SU-DHL-6 (cell line): Measurements from ENCODE around the gene SDC1.
"Not testable (repeated sequence)": the region's sequence is repeated elsewhere in the genome, so short reads cannot be mapped to it uniquely, and the experiment has no call there.

ENCODE experiments used
- H2AFZ ChIP-seq: fragments of 200-600 bp; sonication (generic); 2 replicates; pipeline ENCODE4 v1.6.1; 2014; ENCODE audit warnings: low read depth, mild to moderate bottlenecking, moderate library complexity, mixed read lengths, antibody characterized with exemption, low read length; ENCODE audit not compliant: severe bottlenecking
- H3F3A ChIP-seq: fragments of 200-600 bp; shearing (Covaris generic); 2 replicates; pipeline ENCODE4 v1.6.0; 2016; ENCODE audit warnings: antibody characterized with exemption, mild to moderate bottlenecking; ENCODE audit not compliant: insufficient read depth
- H3K27ac ChIP-seq: fragments of 200-600 bp; sonication (generic); 2 replicates; pipeline ENCODE4 v1.5.1; 2016; ENCODE audit warnings: low read depth, mild to moderate bottlenecking, low read length, moderate library complexity, mixed read lengths
- H3K27me3 ChIP-seq: fragments of 200-600 bp; sonication (generic), shearing (Covaris generic); 2 replicates; pipeline ENCODE4 v1.6.0; 2014; ENCODE audit warnings: mild to moderate bottlenecking, low read length
- H3K36me3 ChIP-seq: fragments of 200-600 bp; sonication (generic); 2 replicates; pipeline ENCODE4 v1.6.1; 2014; ENCODE audit warnings: mild to moderate bottlenecking, low read length, mixed read lengths
- H3K4me2 ChIP-seq: fragments of 300-600, 200-600 bp; shearing (Covaris generic), sonication (generic); 2 replicates; pipeline ENCODE4 v1.6.0; 2014; ENCODE audit warnings: low read length, low read depth, mild to moderate bottlenecking; ENCODE audit not compliant: poor library complexity, severe bottlenecking
- H3K4me3 ChIP-seq: fragments of 200-600 bp; sonication (generic); 2 replicates; pipeline ENCODE4 v1.5.1; 2014; ENCODE audit warnings: antibody characterized with exemption, low read length, mild to moderate bottlenecking, mixed read lengths; ENCODE audit not compliant: insufficient read depth, poor library complexity, severe bottlenecking
- H3K79me2 ChIP-seq: fragments of 200-600 bp; sonication (generic); 2 replicates; pipeline ENCODE4 v1.6.1; 2014; ENCODE audit warnings: mild to moderate bottlenecking, low read length, moderate library complexity; ENCODE audit not compliant: insufficient read depth
- H3K9ac ChIP-seq: fragments of 200-600 bp; sonication (generic); 2 replicates; pipeline ENCODE4 v1.7.0; 2014; ENCODE audit warnings: mild to moderate bottlenecking, low read length
- H3K9me2 ChIP-seq: fragments of 200-600 bp; sonication (generic); replicated peaks from 2 replicates; pipeline ENCODE4 v1.6.1; 2014; ENCODE audit warnings: low read length; ENCODE audit not compliant: insufficient read depth
- H3K9me3 ChIP-seq: fragments of 200-600 bp; sonication (generic); 2 replicates; pipeline ENCODE4 v1.6.1; 2014; ENCODE audit warnings: low read length, mixed read lengths; ENCODE audit not compliant: insufficient read depth
- H4K20me1 ChIP-seq: fragments of 200-600 bp; sonication (generic); 2 replicates; pipeline ENCODE4 v1.6.1; 2014; ENCODE audit warnings: low read depth, mild to moderate bottlenecking, antibody characterized with exemption, low read length, moderate library complexity, mixed read lengths
- CTCF ChIP-seq: fragments of 200-600 bp; sonication (generic); IDR thresholded peaks from one replicate; pipeline ENCODE4 v1.5.1; 2017; ENCODE audit warnings: antibody characterized with exemption, mild to moderate bottlenecking, low read length, moderate library complexity; ENCODE audit not compliant: insufficient read depth, poor library complexity, severe bottlenecking
- EZH2phosphoT487 ChIP-seq: fragments of 200-600 bp; sonication (generic), shearing (Covaris generic); conservative IDR thresholded peaks from 2 replicates; pipeline ENCODE4 v1.6.1; 2018; ENCODE audit warnings: mild to moderate bottlenecking, antibody characterized with exemption, low read length, moderate library complexity, mixed read lengths

The SDC1 gene

DNA sequence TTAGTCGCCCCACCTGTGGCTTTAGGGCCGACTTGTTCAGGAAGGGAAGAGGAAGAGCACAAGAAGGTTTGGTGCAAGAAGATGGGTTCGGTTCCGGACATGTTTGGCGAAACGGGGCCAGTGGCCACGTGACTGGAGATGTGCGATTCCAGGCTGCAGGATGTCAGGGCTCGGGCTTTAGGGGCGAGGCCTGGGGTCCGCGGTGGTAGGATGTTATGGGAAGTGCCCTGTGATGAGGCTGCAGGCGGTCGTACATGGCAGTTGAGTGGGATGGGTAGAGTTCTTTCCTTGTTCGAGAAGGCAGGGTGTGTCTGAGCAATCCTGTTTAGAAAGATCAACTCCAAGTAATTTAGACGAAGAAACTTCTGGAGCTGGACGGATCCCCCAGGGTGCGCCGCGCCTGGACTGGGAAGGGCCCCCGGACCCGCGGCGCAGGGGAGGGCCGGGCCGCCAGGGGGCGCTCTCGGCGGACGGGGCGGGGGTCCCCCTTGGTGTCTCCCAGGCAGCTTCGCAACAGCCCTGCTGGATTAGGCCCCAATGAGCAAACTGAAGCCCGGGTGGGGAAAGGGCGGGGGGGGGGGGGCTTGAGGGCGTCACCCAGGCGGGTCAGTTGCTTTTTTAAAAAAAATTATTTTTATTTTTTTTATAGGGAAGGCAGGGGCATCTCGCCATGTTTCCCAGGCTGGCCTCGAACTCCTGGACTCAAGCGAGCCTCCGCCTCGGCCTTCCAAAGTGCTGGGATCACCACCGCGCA is 17.2 kb upstream of the SDC1 start:
- H3K36me3 ChIP-seq = no peaks in the 10 kb centered on the region
- H3K79me2 ChIP-seq = no peaks in the 10 kb centered on the region
- H3K27me3 ChIP-seq = no peaks in the 10 kb centered on the region
- H3K9me3 ChIP-seq = no peaks in the 10 kb centered on the region
- no peaks in the 10 kb centered on the region for H3K9me2 ChIP-seq
- peaks cover 18% of the 10 kb centered on the region; the same call in 1 of the 2 replicates for H3F3A ChIP-seq
- no peak overlapping the region for H2AFZ ChIP-seq
- no peaks in the 10 kb centered on the region for H4K20me1 ChIP-seq
- H3K9ac ChIP-seq = no peak overlapping the region
- no peak overlapping the region for H3K4me2 ChIP-seq
- H3K4me3 ChIP-seq = no peak overlapping the region
- no peak overlapping the region for H3K27ac ChIP-seq
- peak; percentile 37 for TF ChIP-seq CTCF
- no peak for TF ChIP-seq EZH2phosphoT487

DNA sequence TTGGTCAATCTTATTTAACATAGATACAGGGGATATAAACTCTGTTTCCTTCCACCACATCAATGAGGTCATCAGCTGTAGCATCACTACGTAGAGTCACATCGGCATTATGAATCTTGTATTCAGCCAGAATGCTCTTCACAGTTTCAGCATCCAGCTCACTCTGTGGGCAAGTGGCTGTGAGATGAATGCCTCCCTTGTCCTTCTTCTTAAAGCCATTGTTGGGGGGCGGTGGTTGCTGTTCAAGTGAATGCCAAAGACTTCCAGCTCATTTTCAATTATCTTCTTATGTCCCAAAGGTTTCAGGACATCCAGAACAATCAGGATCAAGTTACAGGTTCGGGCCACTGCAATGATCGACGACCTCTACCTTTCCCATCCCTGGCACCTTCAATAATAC is 15.4 kb upstream of the SDC1 start:
- H3K27me3 ChIP-seq, H3K4me2 ChIP-seq, H3K9me2 ChIP-seq, H4K20me1 ChIP-seq, H3K79me2 ChIP-seq, H3F3A ChIP-seq, H3K4me3 ChIP-seq, H3K9me3 ChIP-seq, H3K27ac ChIP-seq, H2AFZ ChIP-seq, H3K36me3 ChIP-seq, H3K9ac ChIP-seq: not testable (repeated sequence)

GRCh38 chr2:20236496-20236895 is 11.6 kb upstream of the SDC1 start:
- no peak overlapping the region for H3K9ac ChIP-seq
- H2AFZ ChIP-seq = no peak overlapping the region
- H3K9me3 ChIP-seq = no peaks in the 10 kb centered on the region
- H3F3A ChIP-seq = no peaks in the 10 kb centered on the region
- H3K4me2 ChIP-seq = no peak overlapping the region
- no peak overlapping the region for H3K4me3 ChIP-seq
- no peaks in the 10 kb centered on the region for H4K20me1 ChIP-seq
- H3K27ac ChIP-seq = no peak overlapping the region
- no peaks in the 10 kb centered on the region for H3K9me2 ChIP-seq
- H3K27me3 ChIP-seq = no peaks in the 10 kb centered on the region
- H3K79me2 ChIP-seq = no peaks in the 10 kb centered on the region
- TF ChIP-seq EZH2phosphoT487 (no peak), CTCF (no peak)
- H3K36me3 ChIP-seq = no peaks in the 10 kb centered on the region

GRCh38 chr2:20235655-20236305 is 10.8 kb upstream of the SDC1 start:
- Histone ChIP-seq H2AFZ (no peak overlapping the region), H3K4me2 (no peak overlapping the region), H3K9ac (no peak overlapping the region), H3K36me3 (no peaks in the 10 kb centered on the region), H3K79me2 (no peaks in the 10 kb centered on the region), H3F3A (no peaks in the 10 kb centered on the region), H3K9me3 (no peaks in the 10 kb centered on the region), H3K27ac (no peak overlapping the region), H3K27me3 (no peaks in the 10 kb centered on the region), H4K20me1 (no peaks in the 10 kb centered on the region), H3K4me3 (no peak overlapping the region), H3K9me2 (no peaks in the 10 kb centered on the region)
- TF ChIP-seq CTCF (no peak), EZH2phosphoT487 (no peak)

GRCh38 chr2:20234597-20234996 is 9.7 kb upstream of the SDC1 start:
- not testable (repeated sequence) for H3K27ac ChIP-seq, H2AFZ ChIP-seq, H3K36me3 ChIP-seq, H4K20me1 ChIP-seq, H3K27me3 ChIP-seq, H3K79me2 ChIP-seq, H3K4me3 ChIP-seq, H3K9ac ChIP-seq, H3K9me3 ChIP-seq, H3F3A ChIP-seq, H3K4me2 ChIP-seq, H3K9me2 ChIP-seq
